K562 (cell line): Measurements from ENCODE around the gene GPR37L1. TPM values are rescaled to one million over a fixed set of nuclear protein-coding genes. Genes with fewer than 3 reads are reported as not detected.

ENCODE experiments used
- CREM ChIP-seq: IDR thresholded peaks from 2 replicates; pipeline ENCODE4 v1.6.1; 2014; ENCODE audit warnings: antibody characterized with exemption, low read depth
- CTCFL ChIP-seq: IDR thresholded peaks from 2 replicates; pipeline ENCODE4 v1.6.1; 2011; ENCODE audit warnings: borderline replicate concordance, low read depth, mild to moderate bottlenecking, moderate library complexity, low read length; ENCODE audit not compliant: insufficient read depth, poor library complexity, severe bottlenecking
- MAZ ChIP-seq, 2 experiments: fragments of 450-650 bp in 1 of 2; sonication (generic) in 1 of 2; formaldehyde crosslinking; IDR thresholded peaks in 1 of 2; conservative IDR thresholded peaks in 1 of 2; 2 replicates each; pipeline versions ENCODE4 v1.4.0 to v1.5.0; 2020; ENCODE audit warnings: mild to moderate bottlenecking in 1 of 2, missing genetic modification reagents in 1 of 2
- NFIC ChIP-seq: fragments of 450-650 bp; IDR thresholded peaks from 2 replicates; pipeline ENCODE4 v1.6.1; 2017; ENCODE audit warnings: mild to moderate bottlenecking, inconsistent platforms
- RAD21 ChIP-seq, 2 experiments: fragments of 250-450 bp in 1 of 2; fragments of 450-650 bp in 1 of 2; sonication (Bioruptor Pico) in 1 of 2; formaldehyde crosslinking in 1 of 2; IDR thresholded peaks in 1 of 2; conservative IDR thresholded peaks in 1 of 2; 2 replicates each; pipeline versions ENCODE4 v1.4.0 to v1.8.0; 2020 to 2022; ENCODE audit warnings: mild to moderate bottlenecking in 2 of 2, moderate library complexity in 1 of 2
- SMC3 ChIP-seq: conservative IDR thresholded peaks from 2 replicates; pipeline ENCODE4 v1.6.1; 2011; ENCODE audit warnings: low read depth, low read length, improper control_type of control experiment; ENCODE audit not compliant: insufficient read depth
- VEZF1 ChIP-seq: fragments of 200-800 bp; sonication (Bioruptor generic); IDR thresholded peaks from 2 replicates; pipeline ENCODE4 v1.6.1; 2017; ENCODE audit warnings: missing genetic modification characterization, missing compliant biosample characterization
- polyA plus RNA-seq, 8 experiments: library from polyadenylated mRNA; depleted of rRNA in 4 of 8; stranded (reverse) in 5 of 8; unstranded in 3 of 8; fragments of >200 nt; fragmentation: Nextera tagmentation in 2 of 8; fragmentation: Illumina TruSeq in 1 of 8; extraction: Ambion mirVana in 2 of 8; extraction: Trizol in 1 of 8; gene quantifications; 2 replicates each; pipeline versions ENCODE4 v1.2.1 to v1.2.3, GENCODE V29; 2011 to 2014; ENCODE audit warnings: inconsistent platforms in 1 of 8, missing spikeins in 1 of 8
- total RNA-seq, 7 experiments: library from RNA; depleted of rRNA in 6 of 7; stranded (reverse); fragments of >200 nt in 6 of 7; fragmentation: Illumina TruSeq in 2 of 7; extraction: Trizol in 2 of 7; gene quantifications; 2 replicates each; pipeline versions ENCODE4 v1.2.1 to v1.2.3, GENCODE V29; 2011 to 2021; ENCODE audit warnings: low replicate concordance in 1 of 7
- TF ChIP-seq, protein P1 (sequence below), 2 experiments: fragments of 450-650 bp; formaldehyde crosslinking in 1 of 2; IDR thresholded peaks; 2 replicates each; pipeline versions ENCODE4 v1.4.0 to v1.6.1; 2014 to 2020; ENCODE audit warnings: mild to moderate bottlenecking in 2 of 2, borderline replicate concordance in 1 of 2, low read depth in 1 of 2
- TF ChIP-seq, protein P2 (sequence below): fragments of 250-450 bp; sonication (Bioruptor Pico); IDR thresholded peaks from 2 replicates; pipeline ENCODE4 v1.5.0; 2021; ENCODE audit warnings: mild to moderate bottlenecking, moderate library complexity

GPR37L1 gene
- total and polyA plus RNA-seq, 9 of the 15 experiments (the other 6 are each of a cell fraction or from before 2014, with no cell fraction given), result not detected

DNA sequence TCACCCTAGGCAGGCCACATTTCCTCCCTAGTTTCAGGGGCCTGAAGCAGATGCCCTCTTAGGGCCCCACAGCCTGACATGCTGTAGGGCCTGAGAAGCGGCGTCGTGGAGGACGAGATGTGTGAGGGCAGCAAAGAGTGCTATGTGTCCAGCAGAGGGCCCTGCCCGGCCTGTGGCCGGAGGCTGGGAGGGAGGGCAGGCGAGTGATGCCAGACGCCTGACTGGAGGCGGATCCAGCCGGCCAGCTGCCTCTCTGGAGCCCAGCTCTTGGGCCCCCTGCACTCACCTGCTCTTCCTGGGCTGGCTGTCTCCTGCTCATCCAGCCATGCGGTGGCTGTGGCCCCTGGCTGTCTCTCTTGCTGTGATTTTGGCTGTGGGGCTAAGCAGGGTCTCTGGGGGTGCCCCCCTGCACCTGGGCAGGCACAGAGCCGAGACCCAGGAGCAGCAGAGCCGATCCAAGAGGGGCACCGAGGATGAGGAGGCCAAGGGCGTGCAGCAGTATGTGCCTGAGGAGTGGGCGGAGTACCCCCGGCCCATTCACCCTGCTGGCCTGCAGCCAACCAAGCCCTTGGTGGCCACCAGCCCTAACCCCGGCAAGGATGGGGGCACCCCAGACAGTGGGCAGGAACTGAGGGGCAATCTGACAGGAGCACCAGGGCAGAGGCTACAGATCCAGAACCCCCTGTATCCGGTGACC lies at the start of gene GPR37L1 (continued):
- TF ChIP-seq RAD21 (CRISPR knock-in tag; conservative IDR thresholded peaks at IDR 0.05 in 1 of 2, IDR thresholded peaks at IDR 0.05 in 1 of 2), result peak; percentile 21 to 63; a peak in 3 of 4 replicates
- TF ChIP-seq VEZF1 (CRISPR knock-in tag), result peak; percentile 25; the same call in 1 of the 2 replicates
- peak in 1 of 2 experiments; percentile 73; a peak in 2 of 4 replicates for TF ChIP-seq MAZ (CRISPR knock-in tag; conservative IDR thresholded peaks at IDR 0.05 in 1 of 2, IDR thresholded peaks at IDR 0.05 in 1 of 2)
- TF ChIP-seq, protein P1, sequence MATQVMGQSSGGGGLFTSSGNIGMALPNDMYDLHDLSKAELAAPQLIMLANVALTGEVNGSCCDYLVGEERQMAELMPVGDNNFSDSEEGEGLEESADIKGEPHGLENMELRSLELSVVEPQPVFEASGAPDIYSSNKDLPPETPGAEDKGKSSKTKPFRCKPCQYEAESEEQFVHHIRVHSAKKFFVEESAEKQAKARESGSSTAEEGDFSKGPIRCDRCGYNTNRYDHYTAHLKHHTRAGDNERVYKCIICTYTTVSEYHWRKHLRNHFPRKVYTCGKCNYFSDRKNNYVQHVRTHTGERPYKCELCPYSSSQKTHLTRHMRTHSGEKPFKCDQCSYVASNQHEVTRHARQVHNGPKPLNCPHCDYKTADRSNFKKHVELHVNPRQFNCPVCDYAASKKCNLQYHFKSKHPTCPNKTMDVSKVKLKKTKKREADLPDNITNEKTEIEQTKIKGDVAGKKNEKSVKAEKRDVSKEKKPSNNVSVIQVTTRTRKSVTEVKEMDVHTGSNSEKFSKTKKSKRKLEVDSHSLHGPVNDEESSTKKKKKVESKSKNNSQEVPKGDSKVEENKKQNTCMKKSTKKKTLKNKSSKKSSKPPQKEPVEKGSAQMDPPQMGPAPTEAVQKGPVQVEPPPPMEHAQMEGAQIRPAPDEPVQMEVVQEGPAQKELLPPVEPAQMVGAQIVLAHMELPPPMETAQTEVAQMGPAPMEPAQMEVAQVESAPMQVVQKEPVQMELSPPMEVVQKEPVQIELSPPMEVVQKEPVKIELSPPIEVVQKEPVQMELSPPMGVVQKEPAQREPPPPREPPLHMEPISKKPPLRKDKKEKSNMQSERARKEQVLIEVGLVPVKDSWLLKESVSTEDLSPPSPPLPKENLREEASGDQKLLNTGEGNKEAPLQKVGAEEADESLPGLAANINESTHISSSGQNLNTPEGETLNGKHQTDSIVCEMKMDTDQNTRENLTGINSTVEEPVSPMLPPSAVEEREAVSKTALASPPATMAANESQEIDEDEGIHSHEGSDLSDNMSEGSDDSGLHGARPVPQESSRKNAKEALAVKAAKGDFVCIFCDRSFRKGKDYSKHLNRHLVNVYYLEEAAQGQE (IDR thresholded peaks at IDR 0.05; ENCODE audit: borderline replicate concordance), result peak; percentile 78
- TF ChIP-seq, protein P1 (CRISPR knock-in tag; IDR thresholded peaks at IDR 0.05; ENCODE audit: low read depth), result no peak
- peak; percentile 35; the same call in 1 of the 2 replicates for TF ChIP-seq NFIC
- TF ChIP-seq, protein P2, sequence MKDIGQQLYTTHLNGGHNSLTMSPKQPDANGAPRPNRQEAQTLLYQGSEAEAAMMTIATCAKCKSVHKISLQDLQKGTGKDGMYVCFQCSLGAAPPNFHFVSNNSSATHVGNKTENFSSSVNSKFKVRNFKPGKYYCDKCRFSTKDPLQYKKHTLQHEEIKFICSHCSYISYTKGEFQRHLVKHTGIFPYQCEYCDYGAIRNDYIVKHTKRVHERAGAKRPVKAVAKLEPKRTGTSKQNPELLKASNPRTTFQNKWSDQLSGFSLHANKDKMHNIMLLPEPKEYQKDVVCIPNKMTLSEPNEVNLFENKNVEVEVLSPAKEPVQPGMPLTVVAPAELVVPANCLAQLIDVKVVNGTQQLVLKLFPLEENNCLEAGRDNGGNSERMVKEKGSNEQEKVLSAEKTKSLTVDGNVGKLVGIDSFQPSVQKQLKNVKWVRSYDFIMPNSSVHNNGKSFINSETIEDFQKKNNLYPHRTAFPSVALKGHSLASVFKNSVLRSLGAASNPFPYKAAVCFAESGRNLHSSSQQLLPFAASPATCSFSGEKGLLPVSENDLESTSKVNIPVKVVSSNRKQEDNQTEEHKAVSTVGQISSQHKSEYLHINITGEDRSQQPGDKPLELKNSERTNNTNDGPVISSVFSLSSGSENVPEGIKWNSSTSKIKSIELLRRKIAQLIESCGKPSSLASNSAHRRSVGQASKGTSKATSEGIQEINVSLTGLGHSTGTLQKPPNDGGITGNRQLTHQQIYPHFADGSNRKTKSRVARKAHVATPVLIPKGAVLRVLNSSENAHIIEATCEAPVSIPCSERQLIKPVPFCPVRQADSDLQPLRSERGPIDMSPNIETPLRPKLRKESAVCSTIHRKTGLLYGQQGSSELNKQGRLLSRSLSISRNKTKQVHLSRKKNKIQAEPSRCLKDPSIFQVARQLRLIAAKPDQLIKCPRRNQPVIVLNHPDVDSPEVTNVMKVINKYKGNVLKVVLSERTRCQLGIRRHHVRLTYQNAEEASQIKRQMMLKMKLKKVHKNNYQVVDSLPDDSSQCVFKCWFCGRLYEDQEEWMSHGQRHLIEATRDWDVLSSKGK (CRISPR knock-in tag), result no peak
- TF ChIP-seq CTCFL, result peak; percentile 53
- TF ChIP-seq SMC3, result peak; percentile 42
- peak; percentile 15; the same call in 1 of the 2 replicates for TF ChIP-seq CREM
